ENCODE measurements around the gene COL2A1. TPM values are rescaled to one million over a fixed set of nuclear protein-coding genes. Genes with fewer than 3 reads are reported as not detected.

The COL2A1 gene
- total RNA-seq, 1 donor from 2014 or later: 86.4 TPM

GRCh38 chr12:48029491-48030172 is 25.4 kb upstream of the COL2A1 start:
- H3K27me3 Mint-ChIP-seq (ENCODE audit: low read depth): no peaks in the 10 kb centered on the region
- no peaks in the 10 kb centered on the region for H3K9me3 Mint-ChIP-seq
- peak overlapping the region; percentile 18 for H3K27ac Mint-ChIP-seq

GRCh38 chr12:48028541-48029431 is 24.5 kb upstream of the COL2A1 start:
- H3K4me3 Mint-ChIP-seq: no peak overlapping the region
- H3K4me1 Mint-ChIP-seq: peaks cover 47% of the 10 kb centered on the region
- no peak for DNase-seq (ENCODE audit: low spot score in 2 of 2, unreplicated experiment in 2 of 2)
- no peaks in the 10 kb centered on the region for H3K36me3 Mint-ChIP-seq
- H3K9me3 Mint-ChIP-seq: no peaks in the 10 kb centered on the region
- peak overlapping the region; percentile 96 for H3K27ac Mint-ChIP-seq
- no peak for TF ChIP-seq CTCF (IDR thresholded peaks at IDR 0.05; ENCODE audit: unreplicated experiment)
- no peaks in the 10 kb centered on the region for H3K27me3 Mint-ChIP-seq (ENCODE audit: low read depth)

More at GRCh38 chr12:48029491-48030172, 25.4 kb upstream of the COL2A1 start:
- TF ChIP-seq CTCF (IDR thresholded peaks at IDR 0.05; ENCODE audit: unreplicated experiment): no peak
- Mint-ChIP-seq H3K4me3 (no peak overlapping the region), H3K4me1 (peaks cover 47% of the 10 kb centered on the region), H3K36me3 (no peaks in the 10 kb centered on the region)
- DNase-seq (ENCODE audit: low spot score in 2 of 2, unreplicated experiment in 2 of 2): no peak

GRCh38 chr12:48027183-48028002 is 23.1 kb upstream of the COL2A1 start:
- no peak for TF ChIP-seq CTCF (IDR thresholded peaks at IDR 0.05; ENCODE audit: unreplicated experiment)
- DNase-seq (ENCODE audit: low spot score in 2 of 2, unreplicated experiment in 2 of 2): no peak
- Mint-ChIP-seq H3K27me3 (ENCODE audit: low read depth) (no peaks in the 10 kb centered on the region), H3K36me3 (no peaks in the 10 kb centered on the region), H3K9me3 (no peaks in the 10 kb centered on the region), H3K4me1 (peaks cover 61% of the 10 kb centered on the region), H3K4me3 (no peak overlapping the region), H3K27ac (peak overlapping the region; percentile 96)

GRCh38 chr12:48026060-48026827 is 22.0 kb upstream of the COL2A1 start:
- peak overlapping the region; percentile 47 for H3K27ac Mint-ChIP-seq
- H3K27me3 Mint-ChIP-seq (ENCODE audit: low read depth): no peaks in the 10 kb centered on the region
- H3K9me3 Mint-ChIP-seq: no peaks in the 10 kb centered on the region
- TF ChIP-seq CTCF (IDR thresholded peaks at IDR 0.05; ENCODE audit: unreplicated experiment): no peak
- no peaks in the 10 kb centered on the region for H3K36me3 Mint-ChIP-seq
- DNase-seq (ENCODE audit: low spot score in 2 of 2, unreplicated experiment in 2 of 2): no peak
- H3K4me1 Mint-ChIP-seq: peaks cover 72% of the 10 kb centered on the region
- H3K4me3 Mint-ChIP-seq: no peak overlapping the region

GRCh38 chr12:48025281-48025680 is 21.0 kb upstream of the COL2A1 start:
- Mint-ChIP-seq H3K27me3 (ENCODE audit: low read depth) (no peaks in the 10 kb centered on the region), H3K4me1 (peaks cover 70% of the 10 kb centered on the region)

More at GRCh38 chr12:48025281-48025680, 21.0 kb upstream of the COL2A1 start:
- Mint-ChIP-seq H3K36me3 (no peaks in the 10 kb centered on the region), H3K9me3 (no peaks in the 10 kb centered on the region), H3K4me3 (no peak overlapping the region), H3K27ac (no peak overlapping the region)
- no peak for TF ChIP-seq CTCF (IDR thresholded peaks at IDR 0.05; ENCODE audit: unreplicated experiment)
- DNase-seq (ENCODE audit: low spot score in 2 of 2, unreplicated experiment in 2 of 2): no peak
